GM19099 (cell line): ENCODE data around the gene TM9SF1.

ENCODE experiments used
- POLR2A ChIP-seq: IDR thresholded peaks from 3 replicates; pipeline ENCODE4 v1.6.1; 2011; ENCODE audit warnings: low read depth; ENCODE audit not compliant: insufficient read length; ENCODE audit errors: extremely low read depth

TM9SF1 gene

DNA sequence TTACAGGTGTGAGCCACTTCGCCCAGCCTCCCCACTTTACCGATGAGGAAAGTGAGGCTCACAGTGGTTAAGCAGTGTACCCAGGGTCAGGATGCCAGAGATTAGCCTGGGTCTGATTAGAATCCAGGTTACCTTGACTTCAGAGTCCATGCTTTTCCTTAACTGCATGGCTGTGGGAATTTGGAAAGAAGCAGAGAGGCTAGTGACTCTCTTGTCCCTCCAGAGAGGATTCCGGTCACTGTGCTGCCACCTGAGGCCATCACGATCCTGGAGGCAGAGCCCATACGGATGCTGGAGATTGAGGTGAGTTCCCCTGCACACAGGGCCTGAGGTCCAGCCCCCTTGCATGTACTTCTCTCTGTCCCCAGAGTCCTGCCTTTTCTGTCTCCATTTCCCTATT, 18.6 kb downstream of the TM9SF1 start:
- TF ChIP-seq POLR2A = no peak

DNA sequence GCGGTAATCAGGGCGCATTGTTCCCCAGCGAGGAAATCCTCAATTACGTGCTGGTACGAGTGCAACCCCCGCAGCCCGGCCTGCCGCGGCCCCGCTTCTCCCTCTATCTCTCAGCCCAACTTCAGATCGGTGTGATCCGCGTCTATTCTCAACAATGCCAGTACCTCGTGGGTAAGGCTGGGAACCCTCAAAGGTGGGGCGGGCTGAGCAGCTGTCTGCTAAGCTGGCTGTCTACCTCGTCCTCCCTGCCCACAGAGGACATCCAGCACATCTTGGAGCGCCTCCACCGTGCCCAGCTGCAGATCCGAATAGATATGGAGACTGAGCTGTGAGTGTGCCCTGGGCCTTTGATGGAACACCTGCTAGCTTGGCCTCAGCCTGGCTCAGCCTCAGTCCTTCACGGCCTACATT, 22.4 kb downstream of the TM9SF1 start:
- TF ChIP-seq POLR2A = peak; percentile 25

GRCh38 chr14:24172261-24172860, 22.9 kb downstream of the TM9SF1 start:
- TF ChIP-seq POLR2A = no peak

GRCh38 chr14:24171422-24172260, 23.6 kb downstream of the TM9SF1 start, which contains the start of gene REC8:
TSS of gene REC8 (plus strand) at chr14:24172080. CDS start at chr14:24172553, 473 bp downstream.
- TF ChIP-seq POLR2A = peak; percentile 20

DNA sequence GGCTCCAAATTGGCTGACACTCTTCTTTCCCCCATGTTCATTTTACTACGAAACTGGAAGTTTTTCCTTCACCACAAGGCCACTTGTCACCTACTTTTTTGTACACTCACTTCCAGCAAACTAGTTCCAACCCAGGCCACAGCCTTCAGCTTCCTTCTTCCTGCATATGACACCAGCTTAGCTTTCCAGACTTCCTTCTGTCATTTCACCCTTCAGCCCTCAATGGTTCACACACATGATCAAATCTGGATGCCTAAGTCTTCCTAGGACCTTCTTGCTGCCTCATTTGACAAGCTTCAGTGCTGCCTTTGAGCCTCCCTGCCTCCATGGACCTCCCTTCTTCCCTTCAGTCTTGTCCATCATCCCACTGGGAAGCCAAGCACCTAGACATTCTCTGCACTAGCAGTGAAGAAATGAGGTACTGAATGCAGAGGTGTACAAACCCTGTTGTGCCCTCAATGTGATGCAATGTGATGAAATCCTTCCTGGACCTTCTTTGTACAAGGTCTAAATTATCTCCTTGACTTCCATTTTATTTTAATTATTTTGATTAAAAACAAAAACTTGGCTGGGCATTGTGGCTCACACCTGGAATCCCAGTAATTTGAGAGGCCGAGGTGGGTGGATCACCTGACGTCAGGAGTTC, 27.6 kb downstream of the TM9SF1 start:
- TF ChIP-seq POLR2A = no peak

GRCh38 chr14:24165785-24166184, 29.5 kb downstream of the TM9SF1 start:
- TF ChIP-seq POLR2A = no peak

DNA sequence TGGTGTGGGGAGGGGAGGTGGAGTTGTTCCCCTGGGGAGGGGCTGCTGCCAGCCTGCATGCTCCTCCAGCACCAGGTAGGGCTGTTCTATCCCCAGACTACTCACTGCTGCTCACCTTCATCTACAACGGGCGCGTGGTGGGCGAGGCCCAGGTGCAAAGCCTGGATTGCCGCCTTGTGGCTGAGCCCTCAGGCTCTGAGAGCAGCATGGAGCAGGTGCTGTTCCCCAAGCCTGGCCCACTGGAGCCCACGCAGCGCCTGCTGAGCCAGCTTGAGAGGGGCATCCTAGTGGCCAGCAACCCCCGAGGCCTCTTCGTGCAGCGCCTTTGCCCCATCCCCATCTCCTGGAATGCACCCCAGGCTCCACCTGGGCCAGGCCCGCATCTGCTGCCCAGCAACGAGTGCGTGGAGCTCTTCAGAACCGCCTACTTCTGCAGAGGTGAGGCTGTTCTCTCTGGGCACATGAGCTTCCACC, 30.7 kb downstream of the TM9SF1 start:
- peak; percentile 8 for TF ChIP-seq POLR2A

GRCh38 chr14:24162093-24162492, 33.1 kb downstream of the TM9SF1 start:
- TF ChIP-seq POLR2A = no peak

DNA sequence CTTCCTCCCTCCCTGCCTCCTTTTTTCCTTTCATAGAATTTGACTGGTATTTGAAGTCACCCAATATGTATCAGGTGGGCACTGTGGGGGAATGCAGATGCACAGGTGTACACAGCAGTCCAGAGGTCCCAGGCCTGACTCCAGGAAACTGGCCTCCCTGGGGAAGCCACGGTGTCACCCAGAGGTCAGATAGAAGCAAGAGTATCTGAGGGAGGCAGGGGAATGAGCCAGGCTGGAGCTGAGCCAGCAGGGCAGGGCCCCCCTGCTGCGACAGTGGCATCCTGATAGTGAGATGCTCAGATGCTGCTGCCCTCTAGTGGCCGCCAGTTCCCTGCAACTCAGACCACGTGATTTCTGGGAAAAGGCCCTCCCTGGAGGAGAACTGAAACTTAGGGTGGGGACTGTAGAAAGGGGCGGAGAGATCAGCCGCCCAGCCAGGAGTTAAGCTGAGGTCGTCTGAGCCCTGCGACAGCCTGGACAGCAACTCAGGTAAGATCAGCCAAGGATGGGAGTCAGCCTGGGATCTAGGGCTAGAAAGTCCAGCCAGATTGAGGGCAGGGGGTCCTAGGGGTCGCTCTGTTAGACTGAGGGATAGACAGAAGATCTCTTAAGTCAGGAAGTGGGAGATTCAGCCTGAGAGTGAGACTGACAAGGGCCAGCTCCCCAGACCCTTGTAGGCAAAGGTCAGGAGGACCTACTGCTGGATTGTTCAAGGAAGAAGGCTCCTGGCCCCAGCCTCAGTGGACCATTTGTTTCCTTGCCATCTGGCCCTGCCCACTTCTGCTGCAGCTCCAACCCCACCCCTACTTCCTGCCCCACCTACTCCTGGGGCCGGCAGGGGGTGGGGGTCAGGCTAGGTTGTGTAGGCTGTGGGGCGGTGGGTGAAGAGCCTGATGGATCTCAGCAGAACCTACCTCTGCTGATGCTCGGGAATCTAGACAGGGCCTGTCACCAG, 34.1 kb downstream of the TM9SF1 start, which contains the start of gene IRF9:
Gene IRF9, plus strand, starts transcription at position 416 of the 955 bp plus-strand sequence. CDS start 880 bp downstream, outside the sequence.
- TF ChIP-seq POLR2A = peak; percentile 97

DNA sequence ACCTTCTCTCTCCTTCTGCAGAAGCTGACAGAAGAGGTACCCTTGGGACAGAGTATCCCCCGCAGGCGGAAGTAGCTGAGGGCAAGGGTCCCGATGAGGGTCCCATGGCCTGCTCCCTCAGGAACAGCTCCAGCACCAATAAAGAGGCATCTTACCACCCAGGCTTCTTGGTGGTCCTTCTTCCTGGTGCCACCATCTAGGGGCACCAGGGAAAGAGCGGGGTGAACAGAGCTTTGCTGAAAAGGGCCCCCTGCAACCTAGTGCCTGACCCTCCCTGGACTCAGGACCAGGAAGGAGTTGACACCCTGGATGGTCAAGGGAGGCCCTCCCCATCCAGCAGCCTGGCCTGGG, 34.8 kb downstream of the TM9SF1 start:
- TF ChIP-seq POLR2A = no peak

- TF ChIP-seq POLR2A = no peak
Observed at GRCh38 chr14:24159777-24160498, 35.3 kb downstream of the TM9SF1 start.

- TF ChIP-seq POLR2A = no peak
Observed at GRCh38 chr14:24157331-24157730, 37.9 kb downstream of the TM9SF1 start.

DNA sequence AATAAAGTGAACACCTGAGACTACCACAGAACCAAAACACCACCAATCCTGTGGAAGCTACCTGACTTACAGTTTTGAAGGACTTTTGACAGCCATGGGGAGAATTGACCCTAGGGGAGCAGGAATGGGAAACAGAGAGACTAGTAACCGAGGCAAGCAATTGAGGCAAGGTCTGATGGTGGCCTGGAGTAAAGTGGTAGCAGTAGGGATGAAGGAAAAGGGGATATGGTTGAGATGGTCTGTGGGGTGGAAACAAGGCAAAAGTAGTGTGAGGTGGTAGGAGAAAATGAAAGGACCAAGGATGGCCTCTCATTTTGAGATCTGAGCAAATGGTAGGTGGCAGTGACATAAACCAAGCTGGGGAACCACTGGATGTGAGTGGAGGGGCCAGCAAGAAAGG, 38.4 kb downstream of the TM9SF1 start:
- no peak for TF ChIP-seq POLR2A

- TF ChIP-seq POLR2A = no peak
Observed at GRCh38 chr14:24155100-24155499, 40.1 kb downstream of the TM9SF1 start.
